Measurements from ENCODE around the gene PUM1. TPM values are rescaled to one million over a fixed set of nuclear protein-coding genes. Genes with fewer than 3 reads are reported as not detected.

PUM1 gene
- total RNA-seq, 1 experiment from 2014 or later = 109 TPM

DNA sequence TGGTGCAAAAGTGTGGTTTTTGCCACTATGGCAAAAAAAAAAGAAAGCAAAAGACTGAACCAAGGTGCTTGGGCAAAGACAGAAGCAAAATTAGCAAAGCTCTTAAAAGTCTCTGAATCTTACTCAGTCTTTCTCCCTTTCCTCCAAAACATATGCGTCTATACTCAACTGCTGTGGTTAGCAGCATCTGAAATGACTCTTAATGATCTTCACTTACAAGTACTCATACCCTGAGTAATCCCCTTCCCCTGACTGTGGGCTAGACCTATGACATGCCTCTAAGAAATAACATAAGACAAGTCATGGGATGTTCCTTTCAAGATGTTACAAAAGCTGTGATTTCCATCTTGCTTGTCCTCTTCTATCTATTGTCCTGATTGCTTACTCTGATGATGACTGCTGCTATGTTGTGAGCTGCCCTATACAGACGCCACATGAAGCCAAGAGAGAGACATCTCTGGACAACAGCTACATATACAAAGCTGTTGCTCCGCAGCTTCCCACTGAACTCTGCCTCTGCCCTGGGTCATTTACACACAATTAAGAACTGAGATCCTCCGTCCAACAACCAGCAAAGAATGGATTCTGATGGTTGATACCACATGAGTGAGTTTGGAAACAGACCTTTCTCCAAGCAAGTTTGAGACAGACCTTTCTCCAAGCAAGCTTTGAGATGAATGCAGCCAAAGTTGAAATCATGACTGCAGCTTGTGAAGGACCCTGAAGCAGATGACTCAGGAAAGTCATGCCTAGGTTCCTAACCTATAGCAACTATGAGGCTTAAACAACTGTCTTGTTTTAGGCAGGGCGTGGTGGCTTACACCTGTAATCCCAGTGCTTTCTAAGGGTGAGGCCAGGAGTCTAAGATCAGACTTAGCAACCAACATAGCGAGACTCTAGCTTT, 55.2 kb downstream of the PUM1 start:
- Histone ChIP-seq H3K4me3 (ENCODE audit: low read depth in 2 of 2, low read length in 2 of 2) (no peak overlapping the region), H3K36me3 (ENCODE audit: control insufficient read depth, insufficient read depth, low read length) (peaks cover 9% of the 10 kb centered on the region; the same call in 1 of the 2 replicates), H3K27ac (ENCODE audit: low read length) (no peak overlapping the region), H3K9me3 (ENCODE audit: control insufficient read depth, insufficient read depth, low read depth, low read length) (no peaks in the 10 kb centered on the region), H3K4me1 (ENCODE audit: control insufficient read depth, insufficient read depth, low read length) (peaks cover 16% of the 10 kb centered on the region; the same call in 1 of the 2 replicates), H3K27me3 (ENCODE audit: control insufficient read depth, insufficient read depth, low read length) (no peaks in the 10 kb centered on the region)
- no TSS peak for BruUV-seq (replicated peaks)
- in situ Hi-C loops (cut with HindIII; ENCODE audit: low pct_unique_long_range_greater_than_20kb, low sequenced_read_pairs) (no loop called here), intact Hi-C loops (cut with micrococcal nuclease; ENCODE audit: unreplicated experiment) (no loop called here)
- CTCF ChIA-PET = no interaction called here
- ATAC-seq (peak; percentile 32; the same call in 1 of the 2 replicates), DNase-seq (ENCODE audit: low read depth, low spot score) (no peak)
- TF ChIP-seq SIN3A (IDR thresholded peaks at IDR 0.05; ENCODE audit: borderline replicate concordance, insufficient read depth, low read depth, low read length) (no peak), POLR2AphosphoS5 (IDR thresholded peaks at IDR 0.05; ENCODE audit: low read depth, low read length) (no peak), TCF7L2 (IDR thresholded peaks at IDR 0.05; ENCODE audit: low read depth, low read length) (no peak)
- TF ChIP-seq, protein P1, sequence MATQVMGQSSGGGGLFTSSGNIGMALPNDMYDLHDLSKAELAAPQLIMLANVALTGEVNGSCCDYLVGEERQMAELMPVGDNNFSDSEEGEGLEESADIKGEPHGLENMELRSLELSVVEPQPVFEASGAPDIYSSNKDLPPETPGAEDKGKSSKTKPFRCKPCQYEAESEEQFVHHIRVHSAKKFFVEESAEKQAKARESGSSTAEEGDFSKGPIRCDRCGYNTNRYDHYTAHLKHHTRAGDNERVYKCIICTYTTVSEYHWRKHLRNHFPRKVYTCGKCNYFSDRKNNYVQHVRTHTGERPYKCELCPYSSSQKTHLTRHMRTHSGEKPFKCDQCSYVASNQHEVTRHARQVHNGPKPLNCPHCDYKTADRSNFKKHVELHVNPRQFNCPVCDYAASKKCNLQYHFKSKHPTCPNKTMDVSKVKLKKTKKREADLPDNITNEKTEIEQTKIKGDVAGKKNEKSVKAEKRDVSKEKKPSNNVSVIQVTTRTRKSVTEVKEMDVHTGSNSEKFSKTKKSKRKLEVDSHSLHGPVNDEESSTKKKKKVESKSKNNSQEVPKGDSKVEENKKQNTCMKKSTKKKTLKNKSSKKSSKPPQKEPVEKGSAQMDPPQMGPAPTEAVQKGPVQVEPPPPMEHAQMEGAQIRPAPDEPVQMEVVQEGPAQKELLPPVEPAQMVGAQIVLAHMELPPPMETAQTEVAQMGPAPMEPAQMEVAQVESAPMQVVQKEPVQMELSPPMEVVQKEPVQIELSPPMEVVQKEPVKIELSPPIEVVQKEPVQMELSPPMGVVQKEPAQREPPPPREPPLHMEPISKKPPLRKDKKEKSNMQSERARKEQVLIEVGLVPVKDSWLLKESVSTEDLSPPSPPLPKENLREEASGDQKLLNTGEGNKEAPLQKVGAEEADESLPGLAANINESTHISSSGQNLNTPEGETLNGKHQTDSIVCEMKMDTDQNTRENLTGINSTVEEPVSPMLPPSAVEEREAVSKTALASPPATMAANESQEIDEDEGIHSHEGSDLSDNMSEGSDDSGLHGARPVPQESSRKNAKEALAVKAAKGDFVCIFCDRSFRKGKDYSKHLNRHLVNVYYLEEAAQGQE (IDR thresholded peaks at IDR 0.05; ENCODE audit: insufficient read depth in 1 of 2, low read depth in 2 of 2, low read length in 1 of 2) = no peak
- TF ChIP-seq, protein P2, sequence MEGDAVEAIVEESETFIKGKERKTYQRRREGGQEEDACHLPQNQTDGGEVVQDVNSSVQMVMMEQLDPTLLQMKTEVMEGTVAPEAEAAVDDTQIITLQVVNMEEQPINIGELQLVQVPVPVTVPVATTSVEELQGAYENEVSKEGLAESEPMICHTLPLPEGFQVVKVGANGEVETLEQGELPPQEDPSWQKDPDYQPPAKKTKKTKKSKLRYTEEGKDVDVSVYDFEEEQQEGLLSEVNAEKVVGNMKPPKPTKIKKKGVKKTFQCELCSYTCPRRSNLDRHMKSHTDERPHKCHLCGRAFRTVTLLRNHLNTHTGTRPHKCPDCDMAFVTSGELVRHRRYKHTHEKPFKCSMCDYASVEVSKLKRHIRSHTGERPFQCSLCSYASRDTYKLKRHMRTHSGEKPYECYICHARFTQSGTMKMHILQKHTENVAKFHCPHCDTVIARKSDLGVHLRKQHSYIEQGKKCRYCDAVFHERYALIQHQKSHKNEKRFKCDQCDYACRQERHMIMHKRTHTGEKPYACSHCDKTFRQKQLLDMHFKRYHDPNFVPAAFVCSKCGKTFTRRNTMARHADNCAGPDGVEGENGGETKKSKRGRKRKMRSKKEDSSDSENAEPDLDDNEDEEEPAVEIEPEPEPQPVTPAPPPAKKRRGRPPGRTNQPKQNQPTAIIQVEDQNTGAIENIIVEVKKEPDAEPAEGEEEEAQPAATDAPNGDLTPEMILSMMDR (IDR thresholded peaks at IDR 0.05) = no peak
- POLR2A ChIA-PET = no interaction called here

DNA sequence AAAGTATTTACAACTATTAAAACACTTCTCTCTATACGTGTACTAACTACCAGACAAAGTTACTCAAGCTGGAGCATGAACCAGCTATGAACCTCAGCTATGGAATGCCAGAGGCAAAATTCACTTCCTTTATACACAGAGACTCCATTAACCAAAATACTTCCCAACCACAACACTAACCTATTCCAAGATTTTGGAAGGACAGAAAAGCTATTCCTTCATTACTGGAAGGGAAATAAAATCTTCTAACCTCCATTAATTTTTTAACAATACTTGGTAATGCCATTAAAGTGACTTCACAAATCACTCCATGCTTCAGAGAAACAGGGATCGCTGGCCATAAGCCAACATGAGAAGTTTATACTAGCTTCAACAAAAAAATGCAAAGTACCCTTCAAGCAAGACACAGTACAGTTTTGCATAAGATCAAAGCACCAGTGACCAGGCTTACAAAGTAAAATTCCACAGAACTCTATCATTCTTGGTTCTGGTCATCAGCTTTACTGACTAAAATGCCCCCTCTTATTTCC, 58.0 kb downstream of the PUM1 start:
- BruUV-seq (replicated peaks) = no TSS peak
- ChIA-PET CTCF (no interaction called here), POLR2A (interaction anchor here (0.6 kb wide), 1 partner anchor 14 kb away, joined by 3 read pairs; no protein-coding TSS in a partner anchor)
- H3K9me3 ChIP-seq (ENCODE audit: control insufficient read depth, insufficient read depth, low read depth, low read length) = no peaks in the 10 kb centered on the region
- H3K27me3 ChIP-seq (ENCODE audit: control insufficient read depth, insufficient read depth, low read length) = no peaks in the 10 kb centered on the region
- no peak overlapping the region for H3K27ac ChIP-seq (ENCODE audit: low read length)
- DNase-seq (ENCODE audit: low read depth, low spot score) = no peak
- no peak overlapping the region for H3K4me3 ChIP-seq (ENCODE audit: low read depth in 2 of 2, low read length in 2 of 2)
- in situ Hi-C loops (cut with HindIII; ENCODE audit: low pct_unique_long_range_greater_than_20kb, low sequenced_read_pairs) (no loop called here), intact Hi-C loops (cut with micrococcal nuclease; ENCODE audit: unreplicated experiment) (no loop called here)
- H3K36me3 ChIP-seq (ENCODE audit: control insufficient read depth, insufficient read depth, low read length) = peaks cover 22% of the 10 kb centered on the region
- peaks cover 13% of the 10 kb centered on the region; the same call in 1 of the 2 replicates for H3K4me1 ChIP-seq (ENCODE audit: control insufficient read depth, insufficient read depth, low read length)
- ATAC-seq = no peak
- no peak for TF ChIP-seq POLR2AphosphoS5 (IDR thresholded peaks at IDR 0.05; ENCODE audit: low read depth, low read length)

Measured in Panc1 (cell line).